ENCODE data around the gene PKN1. TPM values are rescaled to one million over a fixed set of nuclear protein-coding genes. Genes with fewer than 3 reads are reported as not detected.
A peak's percentile ranks its signal among the peaks of the same experiment; 100 is the strongest.

PKN1 gene
- total and polyA plus RNA-seq, 2 of the 13 experiments (the other 11 are each of a cell fraction or from before 2014, with no cell fraction given) = 45.7 to 54.5 TPM

GRCh38 chr19:14434543-14435319, 1.6 kb downstream of the PKN1 start (continued):
- TF ChIP-seq ZNF674 (CRISPR knock-in tag; IDR thresholded peaks at IDR 0.05; ENCODE audit: low read depth) (no peak), ZSCAN29 (CRISPR knock-in tag; conservative IDR thresholded peaks at IDR 0.05) (0 out of 2 replicates have a peak, but pooled peaks have one; percentile 31), LCORL (IDR thresholded peaks at IDR 0.05) (no peak), LCORL (CRISPR knock-in tag; IDR thresholded peaks at IDR 0.05) (0 out of 2 replicates have a peak, but pooled peaks have one; percentile 31), ZNF839 (CRISPR knock-in tag; IDR thresholded peaks at IDR 0.05; ENCODE audit: borderline replicate concordance) (no peak), ZNF619 (CRISPR knock-in tag; IDR thresholded peaks at IDR 0.05) (0 out of 2 replicates have a peak, but pooled peaks have one; percentile 47), ZBTB38 (CRISPR knock-in tag; IDR thresholded peaks at IDR 0.05) (peak; percentile 55; the same call in 1 of the 2 replicates), PRDM10 (CRISPR knock-in tag; IDR thresholded peaks at IDR 0.05; ENCODE audit: low read depth) (no peak), ZNF761 (CRISPR knock-in tag; conservative IDR thresholded peaks at IDR 0.05) (0 out of 2 replicates have a peak, but pooled peaks have one; percentile 55), ZMAT3 (CRISPR knock-in tag; conservative IDR thresholded peaks at IDR 0.05) (no peak), NR2C2 (CRISPR knock-in tag; IDR thresholded peaks at IDR 0.05; ENCODE audit: borderline replicate concordance) (peak; percentile 16; the same call in 1 of the 2 replicates), HDAC2 (CRISPR knock-in tag; IDR thresholded peaks at IDR 0.05) (no peak), ETV6 (CRISPR knock-in tag; conservative IDR thresholded peaks at IDR 0.05) (no peak), ZNF660 (CRISPR knock-in tag; IDR thresholded peaks at IDR 0.05; ENCODE audit: borderline replicate concordance, low read depth) (no peak), ZNF230 (CRISPR knock-in tag; IDR thresholded peaks at IDR 0.05) (0 out of 2 replicates have a peak, but pooled peaks have one; percentile 64), SRY (CRISPR knock-in tag; IDR thresholded peaks at IDR 0.05) (no peak), ZNF562 (CRISPR knock-in tag; IDR thresholded peaks at IDR 0.05; ENCODE audit: borderline replicate concordance) (no peak), ZFYVE20 (CRISPR knock-in tag; IDR thresholded peaks at IDR 0.05; ENCODE audit: borderline replicate concordance, low read depth) (no peak), PATZ1 (CRISPR knock-in tag; IDR thresholded peaks at IDR 0.05) (peak; percentile 39; the same call in 1 of the 2 replicates), HMGXB4 (CRISPR knock-in tag; IDR thresholded peaks at IDR 0.05; ENCODE audit: borderline replicate concordance in 1 of 2, low read depth in 1 of 2) (peak in 1 of 2 experiments; percentile 50; a peak in 1 of 4 replicates), JARID2 (CRISPR knock-in tag; IDR thresholded peaks at IDR 0.05; ENCODE audit: insufficient replicate concordance) (no peak), SALL1 (CRISPR knock-in tag; IDR thresholded peaks at IDR 0.05) (peak; percentile 44; the same call in 1 of the 2 replicates)

All from HepG2 (cell line).